Non-pigmented ciliary epithelial cell (primary cell): Measurements from ENCODE around the gene MPHOSPH9.
"Not testable (repeated sequence)": the region's sequence is repeated elsewhere in the genome, so short reads cannot be mapped to it uniquely, and the experiment has no call there.

Experiments
- DNase-seq: peaks from one replicate; pipeline ENCODE4 v3.0.0-alpha.2; 2010; ENCODE audit warnings: low read depth

MPHOSPH9 gene

DNA sequence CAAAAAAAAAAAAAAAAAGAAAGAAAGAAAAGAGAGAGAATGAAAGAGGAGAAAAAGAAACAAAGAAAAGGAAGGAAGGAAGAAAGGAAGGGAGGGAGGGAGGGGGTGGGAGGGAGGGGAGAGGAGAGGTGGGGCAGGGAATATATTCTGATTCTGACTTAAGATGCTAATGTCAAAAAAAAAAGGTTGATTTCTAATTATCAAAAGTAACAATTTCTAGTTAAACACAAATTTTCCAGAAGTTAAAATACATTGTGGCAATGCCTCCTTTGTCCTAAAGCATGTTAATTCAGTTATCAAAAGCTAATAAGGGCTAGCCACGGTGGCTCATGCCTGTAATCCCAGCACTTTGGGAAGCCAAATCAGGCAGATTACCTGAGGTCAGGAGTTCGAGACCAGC, 7.5 kb downstream of the MPHOSPH9 start:
- no peak for DNase-seq

DNA sequence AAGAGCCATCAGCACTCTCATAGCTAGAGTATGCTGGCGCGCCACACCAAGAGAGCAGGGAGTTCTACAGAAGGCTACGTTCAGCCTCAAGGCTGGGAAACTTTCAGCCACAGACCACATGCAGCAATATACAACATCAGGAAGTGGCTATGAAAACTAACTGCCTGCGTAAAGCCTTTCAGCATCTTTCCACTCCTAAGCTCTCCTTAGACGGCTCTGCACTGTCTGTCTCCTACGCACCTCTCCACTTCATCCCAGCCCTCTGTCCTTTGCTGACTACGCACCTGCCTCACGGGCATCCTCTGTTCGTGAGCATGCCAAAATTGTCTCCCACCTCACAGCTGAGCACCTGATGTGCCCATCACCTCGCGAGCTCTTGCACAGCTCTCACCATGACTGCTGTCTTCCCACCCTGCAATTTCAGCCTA, 9.7 kb downstream of the MPHOSPH9 start:
- no peak for DNase-seq

DNA sequence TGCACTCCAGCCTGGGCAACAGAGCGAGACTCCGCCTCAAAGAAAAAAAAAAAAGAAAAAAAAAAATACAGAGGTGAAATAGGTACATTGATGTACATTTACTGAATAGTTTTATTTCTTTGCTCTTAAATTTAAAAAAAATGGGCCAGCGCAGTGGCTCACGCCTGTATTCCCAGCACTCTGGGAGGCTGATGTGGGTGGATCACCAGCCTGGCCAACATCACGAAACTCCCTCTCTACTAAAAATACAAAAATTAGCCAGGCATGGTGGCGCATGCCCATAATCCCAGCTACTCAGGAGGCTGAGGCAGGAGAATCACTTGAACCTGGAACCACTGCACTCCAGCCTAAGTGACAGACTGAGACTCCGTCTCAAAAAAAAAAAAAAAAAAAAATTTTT, 25.1 kb downstream of the MPHOSPH9 start:
- not testable (repeated sequence) for DNase-seq

DNA sequence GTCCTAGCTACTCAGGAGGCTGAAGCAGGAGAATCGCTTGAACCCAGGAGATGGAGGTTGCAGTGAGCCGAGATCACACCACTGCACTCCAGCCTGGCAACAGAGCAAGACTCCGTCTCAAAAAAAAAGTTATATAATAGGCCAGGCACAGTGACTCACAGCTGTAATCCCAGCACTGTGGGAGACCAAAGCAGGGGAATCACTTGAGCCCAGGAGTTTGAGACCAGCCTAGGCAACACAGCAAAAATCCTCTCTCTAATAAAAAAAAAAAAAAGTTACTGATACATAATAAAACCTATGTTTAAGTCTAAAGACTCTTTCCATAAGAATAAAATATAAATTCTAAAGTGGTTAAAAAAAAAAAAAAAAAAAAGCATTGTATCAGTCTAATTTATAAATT, 26.1 kb downstream of the MPHOSPH9 start:
- DNase-seq: not testable (repeated sequence)

DNA sequence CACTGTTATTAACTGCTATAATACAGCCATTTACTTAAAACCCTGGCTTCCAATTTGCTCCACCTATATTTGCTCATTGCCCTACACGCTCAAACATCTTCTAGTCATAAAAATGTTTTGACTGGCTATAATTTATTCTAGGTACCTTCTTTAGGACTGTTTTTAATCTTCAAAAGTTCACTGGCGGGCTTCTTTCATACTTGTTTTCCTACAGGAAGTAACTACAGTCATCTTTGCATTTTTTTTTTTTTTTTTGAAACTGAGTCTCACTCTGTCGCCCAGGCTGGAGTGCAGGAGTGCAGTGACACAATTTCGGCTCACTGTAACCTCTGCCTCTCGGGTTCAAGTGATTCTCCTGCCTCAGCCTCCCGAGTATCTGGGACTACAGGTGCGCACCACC, 32.5 kb downstream of the MPHOSPH9 start:
- no peak for DNase-seq

DNA sequence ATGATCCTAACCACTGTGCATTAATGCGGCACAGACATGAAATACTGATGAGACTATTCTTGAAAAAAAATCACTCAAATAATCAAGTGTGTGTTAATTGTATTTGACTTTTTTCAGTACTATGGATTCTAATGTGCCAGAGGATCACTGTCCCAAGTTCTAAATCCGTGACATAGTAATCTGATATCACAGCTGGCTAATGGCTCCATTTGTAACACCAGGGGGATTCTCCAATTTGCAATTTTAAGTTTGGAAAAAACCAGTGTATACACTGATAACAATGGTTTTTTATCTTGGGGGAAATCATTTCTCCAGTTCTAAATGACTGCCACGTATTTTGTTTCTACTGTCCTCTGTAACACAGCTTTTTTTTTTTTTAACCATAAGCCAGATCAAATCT, 33.0 kb downstream of the MPHOSPH9 start:
- no peak for DNase-seq

DNA sequence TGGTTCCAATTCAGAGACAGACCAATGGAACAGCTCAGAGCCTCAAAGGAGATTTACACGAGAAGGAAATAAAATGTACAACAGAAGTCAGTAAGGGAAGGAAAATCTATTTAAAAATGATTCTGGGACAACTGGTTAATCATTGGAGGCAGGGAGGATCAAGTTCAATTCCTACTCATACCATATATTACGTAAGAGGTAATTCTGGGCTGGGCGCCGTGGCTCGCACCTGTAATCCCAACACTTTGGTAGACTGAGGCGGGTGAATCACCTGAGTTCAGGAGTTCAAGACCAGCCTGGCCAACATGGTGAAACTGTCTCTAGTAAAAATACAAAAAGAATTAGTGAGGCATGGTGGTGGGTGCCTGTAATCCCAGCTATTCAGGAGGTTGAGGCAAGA, 45.3 kb downstream of the MPHOSPH9 start:
- no peak for DNase-seq

DNA sequence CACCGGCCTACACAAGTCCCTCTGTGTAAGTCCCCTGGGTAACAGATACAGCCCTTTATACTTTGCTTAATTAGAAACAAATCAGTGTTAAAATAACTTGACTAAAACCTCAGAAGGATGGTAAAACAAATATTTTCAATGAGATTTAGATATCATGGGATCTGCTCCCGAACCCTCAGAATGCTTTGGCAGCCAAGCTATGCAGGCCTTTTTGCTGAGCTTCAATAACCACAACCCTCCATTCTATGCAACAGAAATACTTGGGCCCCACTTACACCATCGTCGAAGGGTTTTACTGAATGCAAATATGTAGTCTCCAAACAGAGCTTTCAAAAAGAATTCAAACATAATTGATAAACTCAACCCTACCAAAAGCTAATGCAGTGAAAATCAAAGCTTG, 52.8 kb downstream of the MPHOSPH9 start:
- DNase-seq: no peak

DNA sequence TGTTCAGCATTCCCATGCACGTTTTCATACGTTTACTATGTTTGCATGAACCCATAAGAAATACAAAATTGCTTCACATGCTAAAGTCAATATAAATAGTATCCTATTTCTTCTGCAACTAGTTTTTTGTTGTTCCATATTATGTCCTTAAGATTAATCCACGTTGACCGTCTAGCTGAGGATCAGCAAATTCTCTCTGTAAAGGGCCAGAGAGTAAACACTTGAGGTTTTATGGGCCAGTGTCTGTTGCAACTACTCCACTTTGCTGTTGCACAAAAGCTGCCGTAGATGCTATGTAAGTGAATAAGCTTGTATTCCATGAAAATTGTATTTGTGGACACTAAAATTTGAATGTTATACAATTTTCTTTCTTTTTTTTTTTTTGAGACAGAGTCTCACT, 61.0 kb downstream of the MPHOSPH9 start:
- DNase-seq: no peak

DNA sequence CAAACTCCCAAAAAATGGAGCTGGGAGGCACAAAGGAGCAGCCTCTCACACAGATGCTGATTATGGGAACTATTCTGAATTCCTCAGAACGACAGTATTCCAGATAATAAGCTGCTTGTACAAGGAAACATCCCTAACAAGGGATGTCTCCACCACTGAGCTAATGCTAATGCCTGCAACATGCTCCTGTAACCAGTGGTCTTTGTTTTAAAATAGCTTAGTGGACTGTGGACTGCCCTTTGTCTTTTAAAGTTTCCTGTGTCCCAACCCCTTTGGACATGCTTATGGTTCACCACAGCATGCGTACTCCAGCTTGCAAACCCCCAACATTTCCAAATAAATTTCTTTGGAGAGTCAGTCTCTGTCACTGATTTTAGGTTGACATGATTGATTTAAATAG, 65.6 kb downstream of the MPHOSPH9 start:
- DNase-seq: no peak

DNA sequence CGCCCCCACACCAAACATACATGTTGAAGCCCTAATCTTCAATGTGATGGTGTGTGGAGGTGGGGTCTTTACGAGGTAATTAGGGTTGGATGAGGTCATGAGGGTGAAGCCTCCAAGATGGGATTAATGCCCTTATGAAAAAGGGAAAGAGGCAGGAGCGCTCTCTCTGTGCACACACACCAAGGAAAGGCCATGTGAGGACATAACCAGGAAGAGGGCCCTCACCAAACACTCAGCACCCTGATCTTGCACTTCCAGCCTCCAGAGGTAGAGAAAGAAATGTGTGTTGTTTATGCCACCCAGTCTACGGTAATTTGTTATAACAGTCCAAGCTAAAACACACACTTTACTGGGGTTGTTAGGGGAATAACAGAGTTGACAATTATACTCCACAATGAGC, 67.4 kb downstream of the MPHOSPH9 start:
- no peak for DNase-seq

DNA sequence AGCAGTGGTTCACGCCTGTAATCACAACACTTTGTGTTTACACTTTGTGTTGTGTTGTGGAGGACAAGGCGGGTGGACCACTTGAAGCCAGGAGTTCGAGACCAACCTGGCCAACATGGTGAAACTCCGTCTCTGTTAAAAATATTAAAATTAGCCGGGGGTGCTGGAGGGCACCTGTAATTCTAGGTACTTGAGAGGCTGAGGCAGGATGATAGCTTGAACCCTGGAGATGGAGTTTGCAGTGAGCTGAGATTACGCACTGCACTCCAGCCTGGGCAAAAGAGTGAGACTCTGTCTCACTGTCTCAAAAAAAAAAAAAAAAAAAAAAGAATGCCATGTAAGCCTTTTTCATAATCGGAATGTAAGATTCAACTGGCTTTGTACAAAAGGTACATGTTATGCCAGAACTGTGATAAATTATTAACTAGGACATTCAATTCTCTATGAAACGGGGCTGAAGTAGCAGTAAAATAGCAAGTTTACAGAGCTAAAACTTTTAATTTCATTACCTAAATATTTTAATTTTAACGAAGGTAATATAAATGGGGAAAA, 68.2 kb downstream of the MPHOSPH9 start:
- DNase-seq: no peak

DNA sequence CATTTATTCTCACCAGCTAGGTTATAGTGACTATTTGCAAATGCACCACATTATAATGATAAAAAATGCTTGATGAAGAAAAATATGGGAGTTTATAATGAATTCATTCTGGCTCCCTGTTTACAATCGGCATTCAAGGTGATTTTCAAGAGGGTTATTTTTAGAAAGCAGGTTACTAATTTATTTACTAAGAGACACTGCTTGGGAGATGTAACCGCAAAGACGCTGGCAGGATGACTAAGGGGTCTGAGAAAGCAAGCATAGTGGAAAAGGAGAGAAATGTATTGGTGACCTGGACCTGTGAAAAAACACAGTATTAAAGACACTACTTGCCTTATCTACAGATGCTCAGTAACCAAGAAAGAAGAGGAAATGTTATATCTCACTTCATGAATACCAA, 68.7 kb downstream of the MPHOSPH9 start:
- no peak for DNase-seq

DNA sequence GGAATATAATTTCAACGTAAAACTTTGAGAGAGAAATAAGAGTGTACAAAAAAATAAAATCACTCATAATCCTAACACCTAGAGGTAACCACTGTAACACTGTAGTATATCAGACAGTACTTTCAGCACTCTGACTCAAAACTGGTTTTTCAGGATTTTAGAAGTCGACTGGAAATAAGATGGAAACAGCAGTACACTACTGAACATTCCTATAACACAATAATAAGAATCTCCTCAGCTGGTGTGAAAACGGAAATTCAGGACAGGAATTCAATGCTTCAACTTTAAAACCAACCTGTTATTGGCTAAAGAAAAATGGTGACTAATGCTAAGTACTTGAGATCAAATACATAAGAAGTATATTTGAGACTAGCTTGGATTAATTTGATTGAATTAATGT, 69.7 kb downstream of the MPHOSPH9 start:
- DNase-seq: no peak

DNA sequence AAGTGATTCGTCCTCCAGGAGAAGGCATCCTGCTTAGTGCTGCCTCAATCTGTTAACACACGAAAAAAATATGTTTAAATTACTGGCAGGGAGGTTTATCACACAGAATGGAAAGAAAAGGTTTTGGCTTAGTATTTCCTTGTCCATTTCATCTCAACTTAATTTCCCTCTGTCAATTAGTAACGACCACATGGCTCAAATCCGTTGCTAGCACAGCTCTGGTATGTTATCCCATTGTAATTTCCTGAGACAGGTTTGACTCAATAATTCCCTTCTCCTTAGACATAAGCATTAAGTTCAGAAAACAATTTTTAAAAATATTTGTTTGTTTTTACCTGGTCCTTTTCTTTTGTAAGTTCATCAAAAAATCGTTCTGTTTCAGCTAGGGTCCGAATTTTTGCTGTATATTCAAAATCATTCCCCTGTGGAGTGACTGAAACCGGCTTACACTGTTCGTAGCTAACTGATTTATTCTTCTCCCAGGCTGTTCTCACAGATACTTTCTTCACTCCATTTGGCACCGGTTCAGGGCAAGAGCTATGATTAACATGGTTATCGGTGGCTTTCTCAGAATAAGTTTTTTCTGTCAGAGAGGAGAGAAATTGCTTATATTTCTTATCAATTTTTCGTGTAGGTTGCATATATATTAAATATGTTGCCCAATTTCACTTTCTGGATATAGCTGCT, 72.0 kb downstream of the MPHOSPH9 start:
- DNase-seq: no peak

DNA sequence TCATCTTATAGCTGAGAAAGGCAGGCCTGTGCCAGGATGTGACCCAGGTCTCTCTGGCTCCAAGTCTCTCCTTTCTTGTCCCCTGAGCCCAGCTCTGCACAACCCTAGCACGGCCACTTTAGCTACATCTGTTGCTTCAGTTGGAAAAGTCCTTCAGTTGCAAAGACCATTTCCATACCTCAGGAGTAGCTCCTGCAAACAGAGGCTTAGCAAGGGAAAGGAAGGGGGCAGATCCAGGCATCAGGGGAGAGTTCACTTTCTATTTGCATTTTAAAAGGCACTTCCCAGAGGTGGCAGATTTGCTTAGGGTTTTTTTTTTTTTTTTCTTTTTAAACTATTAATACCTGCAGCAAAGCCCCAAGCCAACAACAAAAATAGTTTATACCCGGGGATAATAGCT, 79.0 kb downstream of the MPHOSPH9 start:
- no peak for DNase-seq

DNA sequence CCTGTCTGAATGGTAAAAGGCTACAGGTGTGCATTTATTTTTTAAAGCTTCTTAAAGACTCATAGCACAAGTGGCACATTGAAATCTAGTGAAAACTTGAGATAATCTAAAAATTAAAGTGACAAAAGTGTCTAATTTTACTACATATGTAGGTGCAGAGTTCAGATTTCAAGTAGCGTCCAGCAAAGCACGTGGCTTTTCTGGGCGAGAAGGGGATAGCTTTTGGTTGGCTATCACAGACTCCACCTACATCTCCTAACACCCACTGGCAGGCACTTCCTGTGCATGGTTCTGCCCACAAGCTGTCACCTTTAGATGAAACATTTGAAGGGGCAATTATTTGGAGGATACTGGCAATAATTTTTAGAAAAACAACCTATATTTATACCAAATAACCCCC, 80.1 kb downstream of the MPHOSPH9 start:
- no peak for DNase-seq

DNA sequence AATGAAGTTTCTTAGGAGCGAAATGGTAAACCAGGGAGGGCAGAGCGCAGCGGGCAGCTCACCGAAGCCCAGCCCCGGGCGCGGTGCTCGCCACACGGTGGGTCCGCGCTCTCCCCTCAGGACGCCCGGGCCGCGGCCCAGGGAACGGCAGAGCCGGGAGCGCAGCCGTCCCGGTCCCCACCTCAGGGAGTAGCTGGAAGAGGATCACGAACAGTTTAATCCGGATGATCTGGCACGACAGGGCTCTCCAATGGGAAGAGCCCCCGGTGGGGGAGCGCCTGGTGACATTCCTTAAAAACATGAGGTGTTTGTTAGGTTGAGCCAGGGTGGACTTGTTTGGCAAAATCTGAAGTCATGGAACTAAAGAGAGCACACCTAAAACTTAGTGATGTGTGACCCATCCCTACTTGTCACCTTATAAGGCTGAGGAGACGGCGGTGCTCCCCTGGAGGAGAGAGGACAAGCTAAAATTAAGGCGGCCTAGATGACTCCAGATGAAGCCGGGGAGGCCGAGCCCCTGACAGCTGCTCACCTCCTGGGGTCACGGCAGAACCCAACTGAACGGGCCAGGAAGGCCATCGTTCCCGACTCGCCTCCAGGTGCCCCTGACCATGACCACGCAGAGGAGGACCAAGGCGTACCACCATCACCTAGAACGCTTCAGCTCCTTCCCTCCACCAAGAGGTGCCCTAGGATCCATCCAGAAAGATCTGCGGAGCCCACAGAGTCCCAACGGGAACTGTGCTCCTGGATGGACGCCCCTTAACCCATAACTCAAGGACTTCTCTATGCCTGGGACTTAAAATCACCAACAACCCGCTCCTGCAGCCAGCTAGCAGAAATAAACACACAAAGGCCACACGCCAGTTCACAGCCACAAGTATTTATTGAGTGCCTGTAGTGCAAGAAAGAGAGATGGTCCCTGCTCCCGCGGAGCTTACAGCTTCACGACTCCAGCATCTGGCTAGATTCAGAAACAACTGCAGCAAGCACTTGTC, 81.2 kb downstream of the MPHOSPH9 start:
- DNase-seq: no peak

DNA sequence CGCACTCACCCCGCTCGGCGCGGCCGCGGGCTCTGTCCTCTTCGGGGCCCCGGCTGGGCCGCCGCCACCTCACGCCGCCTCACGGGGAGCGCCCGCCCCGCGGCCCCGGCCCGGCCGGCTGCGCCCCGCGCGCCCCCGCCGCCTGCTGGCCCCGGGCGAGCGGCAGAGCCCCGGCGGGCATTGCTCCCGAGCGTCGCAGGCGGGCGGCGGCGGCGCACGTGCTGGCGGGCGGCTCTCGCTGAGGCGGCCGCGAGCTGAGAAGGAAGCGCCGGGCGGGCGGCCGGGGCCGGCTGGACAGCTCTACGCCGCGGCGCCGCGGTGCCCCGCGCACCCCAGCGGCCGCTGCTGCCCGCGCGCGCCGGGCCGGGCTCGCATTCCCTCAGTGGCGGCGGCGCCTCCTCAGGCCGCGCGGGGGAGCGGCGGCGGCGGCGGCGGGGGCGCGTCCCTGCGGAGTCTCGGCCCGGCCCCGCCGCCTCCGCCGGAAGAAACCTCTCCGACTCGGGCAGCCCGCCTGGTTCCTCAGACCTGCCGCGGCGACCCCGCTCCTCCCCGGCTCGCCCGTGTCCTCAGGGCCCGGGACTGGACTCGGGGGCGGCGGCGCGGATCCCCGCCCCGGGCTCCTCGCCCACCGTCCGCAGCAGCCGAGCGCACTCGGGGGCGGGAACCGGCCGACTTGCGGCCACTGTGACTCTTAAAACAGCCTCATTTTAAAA, 82.0 kb downstream of the MPHOSPH9 start, which contains the start of gene PITPNM2:
TSS of gene PITPNM2 (minus strand) at position 347 of the 713 bp plus-strand sequence. CDS start 116,500 bp downstream, outside the sequence.
- no peak for DNase-seq

DNA sequence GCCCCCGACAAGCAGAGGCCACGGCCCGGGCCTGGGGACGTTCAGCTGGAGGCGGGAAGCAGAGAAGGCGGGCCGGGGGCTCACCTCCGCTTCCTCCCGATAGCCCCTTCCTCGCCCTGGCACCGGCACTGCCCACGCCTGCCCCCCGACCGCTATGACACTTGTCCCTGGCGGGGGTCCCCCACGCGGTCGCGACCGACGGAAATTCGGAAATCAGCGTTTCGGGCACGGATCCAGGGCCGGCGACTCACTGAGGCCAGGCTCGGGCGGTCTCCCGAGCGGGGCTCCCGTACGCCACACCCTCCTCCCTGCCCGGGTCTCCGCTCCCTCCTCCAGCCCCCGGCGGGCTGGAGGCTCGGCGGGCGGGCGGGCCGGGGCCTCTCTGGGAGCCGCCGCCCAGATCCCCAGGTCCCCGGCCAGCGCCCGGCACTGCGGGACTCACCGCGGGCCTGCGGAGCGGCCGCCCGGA, 82.6 kb downstream of the MPHOSPH9 start:
- DNase-seq: no peak

DNA sequence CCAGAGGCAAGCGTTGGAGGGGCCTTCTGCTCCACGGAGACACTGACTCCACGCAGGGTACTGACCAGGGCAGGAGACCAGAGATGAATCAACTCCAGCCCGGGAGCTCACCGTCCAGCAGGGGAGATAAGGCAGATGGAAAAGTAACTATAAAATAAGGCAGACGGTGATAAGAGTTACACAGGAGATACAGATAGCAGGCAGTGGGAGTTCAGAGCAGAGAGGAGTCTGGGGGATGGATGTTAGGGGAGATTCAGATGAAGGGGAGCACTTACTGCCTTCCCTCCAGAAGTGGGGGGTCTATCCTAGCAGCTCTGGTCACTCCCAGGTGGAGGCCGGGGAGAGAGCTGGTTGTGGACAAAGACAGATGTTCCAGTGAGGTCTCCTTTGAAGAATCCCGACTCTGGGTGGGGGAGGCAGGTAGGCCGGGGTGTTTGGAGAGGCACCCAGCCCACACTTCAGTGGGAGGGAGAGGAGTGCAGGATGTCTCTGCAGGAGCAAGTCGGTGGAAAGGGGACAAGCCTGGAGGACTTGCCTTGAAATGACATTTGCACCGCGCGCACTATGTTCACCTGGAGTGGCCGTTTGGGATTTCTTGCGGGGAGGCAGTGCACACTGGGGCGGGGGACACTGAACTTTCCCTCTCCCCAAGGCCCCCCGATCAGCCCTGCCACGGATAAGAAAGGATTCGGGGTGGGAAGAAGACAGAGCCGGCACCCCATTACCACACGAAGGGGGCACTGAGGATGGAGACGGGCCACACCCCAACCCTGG, 83.3 kb downstream of the MPHOSPH9 start:
- no peak for DNase-seq
